GM21717 (cell line): Measurements from ENCODE around the gene MRPL27.

Experiments
- ATAC-seq: cut with Tn5 transposase; IDR thresholded peaks from one replicate; pipeline ENCODE4 v1.9.1; 2021; ENCODE audit warnings: mild to moderate bottlenecking, moderate library complexity; ENCODE audit not compliant: unreplicated experiment

MRPL27 gene

GRCh38 chr17:50388728-50389127 lies 15.7 kb upstream of the MRPL27 start:
- ATAC-seq = no peak

DNA sequence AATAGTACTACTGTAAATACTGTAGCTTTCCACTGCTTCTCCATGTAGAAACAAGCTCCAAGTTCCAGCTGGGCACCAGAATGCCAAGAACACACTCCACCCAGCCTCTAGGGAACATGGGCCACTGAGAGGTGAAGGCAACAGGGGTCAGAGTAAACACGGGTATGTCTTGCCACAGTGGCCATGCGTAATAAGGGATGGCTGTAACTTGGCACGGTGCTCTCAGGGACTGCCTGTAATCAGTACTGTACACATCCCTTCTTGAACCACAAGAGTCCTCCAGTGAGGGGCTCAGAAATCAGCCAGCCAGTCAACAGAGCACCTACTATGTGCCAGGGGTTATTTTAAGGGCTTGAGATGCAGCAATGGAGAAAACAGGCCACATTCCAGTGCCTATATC lies 13.5 kb upstream of the MRPL27 start:
- ATAC-seq = no peak

DNA sequence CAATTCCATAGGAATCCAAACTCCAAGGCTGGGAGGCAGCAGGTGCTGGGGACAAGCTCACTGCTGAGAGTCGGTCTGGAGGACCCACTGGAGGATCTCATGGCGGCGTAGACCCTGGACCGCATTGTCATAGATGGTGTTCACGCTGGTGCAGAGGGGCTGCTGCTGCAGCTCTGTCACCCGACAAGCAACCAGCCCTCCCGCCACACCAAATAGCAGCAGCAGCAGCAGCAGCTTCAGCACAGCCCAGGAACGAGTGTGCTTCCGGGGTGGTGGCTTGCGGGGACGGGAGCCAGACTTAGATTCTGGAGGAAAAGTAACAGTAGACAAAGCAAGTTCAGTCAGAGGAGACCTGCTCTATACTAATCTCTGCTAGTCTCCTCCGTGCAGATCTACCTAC lies 9.9 kb upstream of the MRPL27 start:
- no peak for ATAC-seq

- no peak for ATAC-seq
These were observed 8.9 kb upstream of the MRPL27 start for GRCh38 chr17:50381920-50382319.

DNA sequence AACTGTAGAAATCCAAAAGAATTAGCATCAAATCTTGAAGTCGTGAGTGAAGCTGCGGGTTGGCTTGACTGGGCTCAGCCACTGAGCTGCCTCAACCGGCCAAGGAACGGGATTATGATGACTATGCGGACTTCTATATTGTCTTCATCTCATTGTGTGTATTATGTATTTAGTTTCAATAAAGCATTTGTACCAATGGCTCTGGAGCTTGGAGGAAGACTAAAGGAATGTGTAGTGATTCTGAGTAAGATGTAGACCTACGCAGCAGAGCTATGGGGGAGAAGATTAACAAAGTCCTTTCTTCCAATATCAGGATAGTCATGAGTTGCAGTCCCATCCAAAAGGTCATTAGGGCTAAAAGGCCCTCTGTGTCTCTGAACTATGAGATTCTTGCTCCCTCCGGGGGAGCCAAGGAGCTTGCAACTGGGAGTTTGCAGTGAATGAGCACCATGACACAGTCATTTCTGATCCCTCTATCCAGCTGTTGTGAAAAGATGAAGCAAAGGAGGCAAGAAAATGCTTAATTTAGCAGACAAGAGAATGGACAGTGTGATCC lies 8.4 kb upstream of the MRPL27 start:
- ATAC-seq = no peak

DNA sequence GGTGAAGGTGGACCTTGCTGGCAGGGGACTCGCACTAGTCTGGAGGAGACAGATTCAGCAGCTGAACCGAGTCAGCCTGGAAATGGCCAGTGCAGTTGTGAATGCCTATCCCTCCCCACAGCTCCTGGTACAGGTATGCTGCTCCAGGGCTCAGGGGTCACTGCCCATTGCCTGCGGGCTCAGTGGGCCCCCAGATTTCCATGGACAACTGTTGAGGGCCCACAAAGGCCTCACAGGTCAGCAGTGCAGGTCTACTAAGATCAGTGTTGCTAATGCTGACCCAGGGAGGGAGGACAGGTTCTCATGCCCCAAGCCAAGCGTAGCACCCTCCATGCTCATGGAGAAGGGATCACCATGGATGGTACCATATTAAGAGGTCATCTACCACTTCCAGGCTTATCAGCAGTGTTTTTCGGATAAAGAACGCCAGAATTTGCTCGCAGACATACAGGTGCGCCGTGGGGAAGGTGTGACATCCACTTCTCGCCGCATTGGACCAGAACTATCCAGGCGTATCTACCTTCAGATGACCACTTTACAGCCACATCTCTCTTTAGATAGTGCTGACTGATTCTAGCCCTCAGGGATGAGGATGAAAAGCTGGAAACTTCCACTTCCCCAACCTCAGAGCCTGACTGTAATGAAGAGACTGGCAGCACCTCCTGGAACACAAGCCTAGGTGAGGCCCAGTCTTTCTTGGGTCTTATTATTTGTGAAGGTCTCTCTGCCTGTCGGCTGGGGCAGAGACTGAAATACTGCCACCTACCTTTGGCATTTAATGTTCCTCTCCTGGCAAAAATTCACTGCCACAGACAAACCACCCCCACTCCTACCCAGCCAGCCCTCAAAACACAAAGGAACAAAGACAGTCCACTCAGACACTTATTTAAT lies 7.6 kb upstream of the MRPL27 start:
- no peak for ATAC-seq

DNA sequence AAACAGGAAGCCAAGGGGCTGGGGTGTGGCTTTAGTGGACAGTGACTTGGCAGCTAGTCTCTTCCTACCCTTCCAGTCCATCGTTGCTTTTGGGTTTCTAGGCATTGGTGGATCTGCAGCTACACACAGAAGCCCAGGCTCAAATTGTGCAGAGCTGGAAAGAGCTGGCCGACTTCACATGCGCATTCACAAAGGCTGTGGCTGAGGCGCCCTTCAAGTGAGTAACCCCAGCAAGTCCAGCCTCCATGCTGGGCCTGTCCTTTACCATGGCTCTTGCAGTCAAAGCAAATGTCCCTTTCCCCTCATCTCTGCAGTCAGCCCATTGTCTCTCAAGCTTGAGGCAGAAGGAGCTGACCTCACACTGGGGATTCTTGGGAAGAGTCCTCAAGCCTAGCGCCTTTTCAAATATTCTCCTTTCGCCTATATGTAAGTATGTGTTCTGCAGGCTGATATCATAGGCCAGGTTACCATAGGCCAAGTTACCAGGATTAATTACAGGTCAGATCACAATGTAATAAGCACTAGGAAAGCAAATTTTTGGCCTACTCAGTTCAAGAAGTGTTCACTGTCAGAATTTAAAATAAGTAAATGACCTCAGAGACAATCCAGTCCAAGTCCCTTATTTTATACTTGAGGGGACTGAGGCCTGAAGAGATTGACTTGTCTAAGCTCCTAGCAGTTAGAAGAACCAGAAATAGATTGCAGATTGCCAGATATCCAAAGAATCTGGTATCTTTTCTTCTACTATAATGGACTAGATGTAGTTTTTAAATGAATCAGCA lies 6.6 kb upstream of the MRPL27 start:
- ATAC-seq = no peak

- ATAC-seq = no peak
These were observed 3.0 kb upstream of the MRPL27 start for GRCh38 chr17:50375858-50376538.

- ATAC-seq = no peak
These were observed 721 bp upstream of the MRPL27 start for GRCh38 chr17:50373705-50374104.

DNA sequence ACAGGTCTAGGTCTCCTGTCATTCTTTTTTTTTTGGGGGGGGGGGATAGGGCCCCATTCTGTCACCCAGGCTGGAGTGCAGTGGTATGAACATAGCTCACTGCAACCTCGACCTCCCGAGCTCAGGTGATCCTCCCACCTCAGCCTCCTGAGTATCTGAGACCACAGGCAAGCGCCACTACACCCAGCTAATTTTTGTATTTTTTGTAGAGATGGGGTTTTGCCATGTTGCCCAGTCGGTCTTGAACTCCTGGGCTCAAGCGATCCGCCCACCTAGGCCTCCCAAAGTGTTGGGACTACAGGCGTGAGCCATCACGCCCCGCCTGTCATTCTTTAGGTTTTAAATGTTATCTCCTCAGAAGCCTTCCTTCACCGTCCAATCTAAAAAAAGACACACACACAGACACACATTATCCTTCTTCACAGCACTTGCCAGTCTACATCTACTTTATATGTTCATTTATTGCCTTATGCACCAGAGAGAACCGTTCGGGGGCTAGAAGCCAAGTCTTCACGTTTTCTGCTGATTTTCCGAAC lies 694 bp downstream of the MRPL27 start:
- no peak for ATAC-seq

GRCh38 chr17:50371526-50371925 lies 1.5 kb downstream of the MRPL27 start:
- ATAC-seq = no peak

- ATAC-seq = no peak
These were observed 2.9 kb downstream of the MRPL27 start for GRCh38 chr17:50370052-50370451.

DNA sequence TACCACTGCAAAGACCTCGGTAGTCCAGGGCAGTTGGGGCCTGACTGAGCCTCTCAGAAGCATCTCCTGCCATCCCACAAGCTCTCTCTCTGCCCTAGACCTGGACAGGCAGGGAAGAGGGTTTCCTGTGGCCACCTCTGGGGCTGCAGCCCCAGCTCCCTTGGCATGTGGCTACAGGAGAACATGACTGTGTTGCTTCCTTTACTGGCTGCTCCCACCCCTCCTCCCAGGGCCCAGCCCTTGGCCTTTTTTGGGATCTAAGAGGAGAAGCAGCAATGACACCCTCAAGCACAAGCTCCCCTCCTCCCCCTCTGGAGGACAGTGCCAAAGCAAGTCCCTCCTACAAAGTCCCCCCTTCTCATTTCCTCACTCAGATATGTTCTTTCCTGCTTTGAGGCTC lies 5.6 kb downstream of the MRPL27 start:
- ATAC-seq = no peak

- no peak for ATAC-seq
These were observed 7.2 kb downstream of the MRPL27 start for GRCh38 chr17:50365649-50366393.

GRCh38 chr17:50365165-50365564 lies 7.8 kb downstream of the MRPL27 start:
- no peak for ATAC-seq

DNA sequence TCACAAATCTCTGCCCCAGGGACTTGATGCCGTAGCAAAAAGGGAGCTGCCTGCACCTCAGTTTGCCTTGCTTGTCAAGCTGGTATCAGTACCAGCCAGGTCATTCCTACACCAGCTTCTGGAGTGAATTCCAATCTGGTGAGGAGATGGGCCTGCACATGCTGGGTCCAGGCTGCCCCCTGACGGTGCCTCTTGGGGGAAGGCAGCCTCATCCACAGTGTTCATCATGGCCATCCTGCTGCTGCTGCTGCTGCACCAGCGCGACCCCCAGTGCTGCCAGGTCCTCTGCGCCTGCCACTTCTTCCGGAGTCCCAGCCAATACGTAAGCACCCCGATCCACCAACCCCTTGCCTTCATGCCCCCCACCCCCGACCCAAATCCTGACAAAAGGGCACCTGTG lies 8.3 kb downstream of the MRPL27 start:
- ATAC-seq = no peak

GRCh38 chr17:50364061-50364458 lies 8.9 kb downstream of the MRPL27 start:
- ATAC-seq = no peak

DNA sequence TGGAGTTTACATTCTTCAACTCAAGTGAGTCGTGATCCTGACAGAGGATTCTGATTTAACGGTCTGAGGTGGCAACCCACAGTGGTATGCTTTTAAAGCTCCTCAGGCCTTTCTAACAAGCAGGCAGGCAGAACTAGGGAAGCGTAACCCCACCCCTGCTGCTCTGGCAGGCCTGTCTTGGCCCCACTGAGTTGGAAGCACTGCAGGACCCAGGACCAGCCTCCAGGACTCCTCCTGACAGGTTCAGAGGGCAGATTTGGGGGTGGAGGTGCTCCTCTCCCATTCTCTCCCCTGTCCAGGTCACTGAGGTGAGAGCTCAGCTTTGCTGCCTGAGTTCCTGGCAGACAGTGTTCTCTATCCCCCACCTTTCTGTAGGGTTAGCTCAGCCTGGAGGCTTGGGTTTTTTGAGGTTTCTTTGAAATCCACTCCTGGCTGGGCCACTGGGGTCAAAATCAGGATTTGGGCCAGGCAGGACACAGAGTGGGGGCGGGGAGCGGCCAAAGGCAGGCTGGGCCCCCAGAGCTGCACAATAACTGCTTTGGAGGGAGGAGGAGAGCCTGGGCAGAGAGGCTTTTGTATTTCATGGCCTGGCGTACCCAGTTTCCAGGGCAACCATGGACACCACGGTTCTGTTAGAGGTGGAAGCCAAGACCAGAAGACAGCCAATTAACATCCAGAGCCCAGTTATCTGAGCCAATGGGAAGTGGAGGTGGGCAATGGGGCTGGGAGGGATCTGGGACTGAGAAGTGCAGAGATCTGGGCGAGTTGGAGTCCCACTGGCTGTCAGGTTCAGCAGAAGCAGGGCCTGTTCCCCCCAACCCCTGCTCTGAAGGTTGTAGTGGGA lies 9.5 kb downstream of the MRPL27 start:
- no peak for ATAC-seq

DNA sequence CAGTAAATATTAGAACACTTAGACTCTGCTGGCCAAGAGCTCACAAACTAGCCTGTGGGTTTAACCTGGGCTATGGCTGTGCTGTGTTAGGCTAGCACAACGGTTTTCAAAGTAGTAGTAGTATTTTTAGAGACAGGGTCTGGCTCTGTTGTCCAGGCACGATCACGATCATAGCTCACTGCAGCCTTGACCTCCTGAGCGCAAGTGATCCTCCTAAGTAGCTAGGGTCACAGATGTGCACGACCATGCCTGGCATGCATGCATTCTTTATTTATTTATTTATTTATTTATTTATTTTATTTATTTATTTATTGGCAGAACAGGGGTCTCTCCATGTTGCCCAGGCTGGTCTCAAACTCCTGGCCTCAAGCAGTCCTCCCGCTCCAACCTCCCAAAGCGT lies 10.3 kb downstream of the MRPL27 start:
- no peak for ATAC-seq
